ENCODE measurements around the gene RFX2.

GRCh38 chr19:6034512-6034911 lies 75.8 kb downstream of the RFX2 start:
- TF ChIP-seq POLR2A (IDR thresholded peaks at IDR 0.05): no peak
- TF ChIP-seq CTCF (IDR thresholded peaks at IDR 0.05 in 4 of 5, conservative IDR thresholded peaks at IDR 0.05 in 1 of 5): no peak

Measured in gastrocnemius medialis (tissue), 4 donors.